GM19452 (cell line): ENCODE data around the gene IFT43.
"Not testable (repeated sequence)": the region's sequence is repeated elsewhere in the genome, so short reads cannot be mapped to it uniquely, and the experiment has no call there.

Experiments used
- ATAC-seq: cut with Tn5 transposase; IDR thresholded peaks from one replicate; pipeline ENCODE4 v1.9.1; 2021; ENCODE audit not compliant: unreplicated experiment

IFT43 gene

GRCh38 chr14:76009627-76010026, 24.1 kb downstream of the IFT43 start:
- ATAC-seq: not testable (repeated sequence)

- no peak for ATAC-seq
These were observed 26.4 kb downstream of the IFT43 start for GRCh38 chr14:76011930-76012329.

- no peak for ATAC-seq
These were observed 26.8 kb downstream of the IFT43 start for GRCh38 chr14:76012354-76012753.

GRCh38 chr14:76015191-76015590, 29.6 kb downstream of the IFT43 start:
- no peak for ATAC-seq

- ATAC-seq: no peak
These were observed 30.1 kb downstream of the IFT43 start for GRCh38 chr14:76015668-76016067.

- no peak for ATAC-seq
These were observed 34.1 kb downstream of the IFT43 start for GRCh38 chr14:76019676-76020075.

- no peak for ATAC-seq
These were observed 37.4 kb downstream of the IFT43 start for GRCh38 chr14:76022991-76023390.

- ATAC-seq: no peak
These were observed 38.2 kb downstream of the IFT43 start for GRCh38 chr14:76023757-76024156.

- no peak for ATAC-seq
These were observed 38.8 kb downstream of the IFT43 start for GRCh38 chr14:76024211-76024907.

- no peak for ATAC-seq
These were observed 49.0 kb downstream of the IFT43 start for GRCh38 chr14:76034566-76034965.

GRCh38 chr14:76040704-76041103, 55.1 kb downstream of the IFT43 start:
- ATAC-seq: no peak

- no peak for ATAC-seq
These were observed 60.2 kb downstream of the IFT43 start for GRCh38 chr14:76045773-76046172.

- ATAC-seq: no peak
These were observed 64.7 kb downstream of the IFT43 start for GRCh38 chr14:76050250-76050649.

GRCh38 chr14:76050797-76051392, 65.3 kb downstream of the IFT43 start:
- ATAC-seq: no peak

GRCh38 chr14:76051717-76052465, 66.3 kb downstream of the IFT43 start:
- ATAC-seq: no peak

GRCh38 chr14:76053572-76054355, 68.2 kb downstream of the IFT43 start:
- no peak for ATAC-seq

- no peak for ATAC-seq
These were observed 69.8 kb downstream of the IFT43 start for GRCh38 chr14:76055330-76055729.

- no peak for ATAC-seq
These were observed 70.6 kb downstream of the IFT43 start for GRCh38 chr14:76056128-76056527.

- ATAC-seq: no peak
These were observed 72.4 kb downstream of the IFT43 start for GRCh38 chr14:76057914-76058313.

GRCh38 chr14:76063327-76063726, 77.8 kb downstream of the IFT43 start:
- ATAC-seq: no peak

- no peak for ATAC-seq
These were observed 80.0 kb downstream of the IFT43 start for GRCh38 chr14:76065519-76065918.
